Neuronal stem cell (in vitro differentiated cells): ENCODE data around the gene GZMM.
A peak's percentile ranks its signal among the peaks of the same experiment; 100 is the strongest.
"Not testable (repeated sequence)": the region's sequence is repeated elsewhere in the genome, so short reads cannot be mapped to it uniquely, and the experiment has no call there.

Experiments
- DNase-seq: peaks from one replicate; pipeline ENCODE4 v3.0.0-alpha.2; 2013; ENCODE audit warnings: low spot score
- H2AFZ ChIP-seq: one replicate; pipeline ENCODE4 v1.6.1; 2013; ENCODE audit warnings: mild to moderate bottlenecking, low read length, inconsistent platforms
- H2AK5ac ChIP-seq: 2 replicates; pipeline ENCODE4 v1.6.1; 2013; ENCODE audit warnings: low read depth, mild to moderate bottlenecking, inconsistent platforms, low read length, moderate library complexity, mixed read lengths
- H2BK120ac ChIP-seq: 2 replicates; pipeline ENCODE4 v1.6.1; 2013; ENCODE audit warnings: low read depth, mild to moderate bottlenecking, inconsistent platforms, low read length, moderate library complexity, mixed read lengths
- H2BK12ac ChIP-seq: one replicate; pipeline ENCODE4 v1.6.1; 2013; ENCODE audit warnings: low read length, inconsistent platforms
- H2BK15ac ChIP-seq: 2 replicates; pipeline ENCODE4 v1.6.1; 2013; ENCODE audit warnings: mild to moderate bottlenecking, low read length, inconsistent platforms, mixed read lengths
- H2BK5ac ChIP-seq: one replicate; pipeline ENCODE4 v1.6.1; 2013; ENCODE audit warnings: inconsistent platforms, mild to moderate bottlenecking, low read length, moderate library complexity
- H3K14ac ChIP-seq: one replicate; pipeline ENCODE4 v1.6.1; 2013; ENCODE audit warnings: low read length, inconsistent platforms
- H3K18ac ChIP-seq: 2 replicates; pipeline ENCODE4 v1.6.1; 2013; ENCODE audit warnings: low read length, inconsistent platforms
- H3K23ac ChIP-seq: 2 replicates; pipeline ENCODE4 v1.6.1; 2013; ENCODE audit warnings: low read depth, mild to moderate bottlenecking, mixed read lengths, low read length, inconsistent platforms; ENCODE audit not compliant: poor library complexity
- H3K27ac ChIP-seq: replicated peaks from 3 replicates; pipeline ENCODE4 v1.5.1; 2013; ENCODE audit warnings: low read length, inconsistent platforms
- H3K27me3 ChIP-seq, 3 experiments: 2 replicates each; pipeline ENCODE4 v1.6.1; 2013; ENCODE audit warnings: low read length in 3 of 3, mild to moderate bottlenecking in 2 of 3, inconsistent platforms in 1 of 3, low read depth in 1 of 3, mixed read lengths in 1 of 3, moderate library complexity in 1 of 3; ENCODE audit not compliant: control insufficient read depth in 3 of 3, insufficient read depth in 3 of 3
- H3K36me3 ChIP-seq, 2 donors: replicated peaks in 1 of 2; 2 replicates each; pipeline ENCODE4 v1.6.1; 2013; ENCODE audit warnings: low read length in 2 of 2; ENCODE audit not compliant: control insufficient read depth in 2 of 2, insufficient read depth in 2 of 2
- H3K4ac ChIP-seq: 2 replicates; pipeline ENCODE4 v1.6.1; 2013; ENCODE audit warnings: inconsistent platforms, mild to moderate bottlenecking, low read length, moderate library complexity
- H3K4me1 ChIP-seq, 2 donors: 1 replicate in 1 of 2; 2 replicates in 1 of 2; pipeline ENCODE4 v1.6.1; 2013; ENCODE audit warnings: low read length in 2 of 2, low read depth in 1 of 2; ENCODE audit not compliant: control insufficient read depth in 2 of 2, insufficient read depth in 1 of 2
- H3K4me2 ChIP-seq: one replicate; pipeline ENCODE4 v1.6.1; 2013; ENCODE audit warnings: mild to moderate bottlenecking, low read length, inconsistent platforms; ENCODE audit not compliant: insufficient read depth, poor library complexity, severe bottlenecking
- H3K4me3 ChIP-seq, 2 donors: 2 replicates each; pipeline ENCODE4 v1.5.1; 2013; ENCODE audit warnings: low read length in 2 of 2, mild to moderate bottlenecking in 2 of 2, inconsistent platforms in 1 of 2, moderate library complexity in 1 of 2
- H3K79me1 ChIP-seq: one replicate; pipeline ENCODE4 v1.6.1; 2013; ENCODE audit warnings: low read depth, mild to moderate bottlenecking, inconsistent platforms, low read length, moderate library complexity
- H3K9ac ChIP-seq: one replicate; pipeline ENCODE4 v1.6.1; 2013; ENCODE audit warnings: mild to moderate bottlenecking, low read depth, low read length, inconsistent platforms; ENCODE audit not compliant: poor library complexity
- H3K9me3 ChIP-seq, 2 donors: replicated peaks in 1 of 2; 2 replicates each; pipeline versions ENCODE3 to v1.6.1; 2013; ENCODE audit warnings: low read length in 2 of 2, mild to moderate bottlenecking in 2 of 2, inconsistent platforms in 1 of 2, low read depth in 1 of 2, mixed read lengths in 1 of 2, moderate library complexity in 1 of 2; ENCODE audit not compliant: control insufficient read depth in 2 of 2, insufficient read depth in 1 of 2
- H4K8ac ChIP-seq: one replicate; pipeline ENCODE4 v1.6.1; 2013; ENCODE audit warnings: low read depth, mild to moderate bottlenecking, inconsistent platforms, low read length, moderate library complexity
- H4K91ac ChIP-seq: one replicate; pipeline ENCODE4 v1.6.1; 2013; ENCODE audit warnings: low read length, low read depth, mild to moderate bottlenecking, inconsistent platforms; ENCODE audit not compliant: poor library complexity
- WGBS, 2 donors: extraction: QIAGEN DNeasy Blood & Tissue Kit; methylation state at CpG; one replicate each; pipeline ENCODE4 v1.1.7; 2013; ENCODE audit warnings: missing lambda C conversion rate in 2 of 2, mixed read lengths in 1 of 2; ENCODE audit not compliant: insufficient read length in 2 of 2, insufficient replicate concordance in 1 of 2; ENCODE audit errors: extremely low coverage in 2 of 2; 5-methylcytosine and 5-hydroxymethylcytosine counted together

Gene GZMM

DNA sequence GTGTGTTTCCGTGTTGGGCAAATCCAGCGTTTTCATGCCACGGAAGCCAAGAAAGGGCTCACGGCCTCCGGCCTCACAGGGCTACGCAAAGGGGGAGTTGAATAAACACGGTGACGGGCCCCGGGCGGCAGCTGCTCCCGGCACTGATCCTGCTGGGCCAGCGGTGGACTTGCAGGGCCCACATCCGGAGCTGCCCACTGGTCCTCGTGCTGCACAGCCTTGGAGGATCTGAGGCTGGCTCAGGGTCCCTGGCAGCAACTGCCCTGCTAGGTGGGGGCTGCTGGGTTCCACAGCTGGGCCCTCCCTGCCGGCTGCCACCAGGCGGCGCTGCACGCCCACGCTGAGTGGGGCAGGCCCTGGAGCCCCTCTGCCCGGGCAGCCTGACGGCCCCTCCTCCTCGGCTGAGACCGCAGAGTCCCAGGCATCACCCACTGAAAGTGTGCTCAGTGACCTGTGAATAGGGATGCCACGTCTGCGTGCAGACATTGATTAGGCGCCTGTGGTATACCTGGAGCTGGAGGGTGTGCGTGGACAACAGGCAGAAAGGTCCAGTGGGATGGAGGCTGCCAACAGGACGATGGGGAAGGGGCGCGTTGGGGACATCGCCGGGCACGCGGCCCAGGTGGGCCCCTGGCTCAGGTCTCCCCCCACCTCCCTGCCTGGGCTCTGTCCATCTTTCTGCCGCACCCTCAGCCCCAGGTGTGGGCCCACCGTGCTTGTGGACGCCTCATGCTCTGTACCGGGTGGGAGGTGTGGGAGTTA, 40.6 kb downstream of the GZMM start:
- no peak overlapping the region for H3K14ac ChIP-seq
- H3K36me3 ChIP-seq, result peaks cover 30 to 37% of the 10 kb centered on the region in 2 donors
- H2BK120ac ChIP-seq, result no peak overlapping the region
- H2BK5ac ChIP-seq, result peak overlapping the region; percentile 24
- H3K9ac ChIP-seq, result peak overlapping the region; percentile 50
- no peak overlapping the region for H2BK15ac ChIP-seq
- H2BK12ac ChIP-seq, result peak overlapping the region; percentile 73
- H4K91ac ChIP-seq, result no peak overlapping the region
- DNase-seq, result peak; percentile 56
- H2AFZ ChIP-seq, result no peak overlapping the region
- H3K4me2 ChIP-seq, result peak overlapping the region; percentile 11
- H3K23ac ChIP-seq, result peak overlapping the region; percentile 78
- no peaks in the 10 kb centered on the region for H3K9me3 ChIP-seq
- H3K4ac ChIP-seq, result no peak overlapping the region
- peak overlapping the region; percentile 56 for H2AK5ac ChIP-seq
- peak overlapping the region; percentile 88 for H3K18ac ChIP-seq
- no CpG with 5 or more reads among the region's 38 CpGs for WGBS, 2 donors
- peaks cover 11 to 15% (median 15%) of the 10 kb centered on the region in 3 experiments for H3K27me3 ChIP-seq
- H4K8ac ChIP-seq, result peak overlapping the region; percentile 43
- H3K4me3 ChIP-seq, result no peak overlapping the region
- peaks cover 5 to 6% of the 10 kb centered on the region in 2 donors for H3K4me1 ChIP-seq
- peaks cover 18% of the 10 kb centered on the region for H3K79me1 ChIP-seq
- peak overlapping the region; percentile 66 for H3K27ac ChIP-seq

DNA sequence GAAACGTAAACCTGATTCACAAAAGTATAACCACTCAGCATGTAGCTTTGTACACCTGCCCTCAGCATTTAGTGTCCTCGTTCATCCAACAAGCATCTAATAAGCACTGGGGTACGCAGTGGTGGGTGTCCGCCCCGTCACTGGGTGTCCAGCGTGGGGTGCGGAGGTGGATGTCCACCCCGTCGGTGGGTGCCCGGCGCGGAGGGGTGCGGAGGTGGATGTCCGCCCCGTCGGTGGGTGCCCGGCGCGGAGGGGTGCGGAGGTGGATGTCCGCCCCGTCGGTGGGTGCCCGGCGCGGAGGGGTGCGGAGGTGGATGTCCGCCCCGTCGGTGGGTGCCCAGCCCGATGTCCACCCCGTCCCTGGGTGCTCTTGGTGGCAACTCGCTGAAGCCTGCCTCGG, 41.3 kb downstream of the GZMM start:
- peaks cover 23 to 30% of the 10 kb centered on the region in 2 donors for H3K36me3 ChIP-seq
- H3K9me3 ChIP-seq, H2AK5ac ChIP-seq, H3K4me1 ChIP-seq, H2AFZ ChIP-seq, H3K4ac ChIP-seq, H2BK5ac ChIP-seq, H2BK15ac ChIP-seq, H3K4me3 ChIP-seq, H3K4me2 ChIP-seq, H2BK12ac ChIP-seq, H3K14ac ChIP-seq, H3K9ac ChIP-seq, H2BK120ac ChIP-seq, DNase-seq, H3K27ac ChIP-seq, H4K91ac ChIP-seq, H4K8ac ChIP-seq: not testable (repeated sequence)
- peak overlapping the region; percentile 78 for H3K23ac ChIP-seq
- peaks cover 14 to 19% (median 16%) of the 10 kb centered on the region in 3 experiments for H3K27me3 ChIP-seq
- H3K18ac ChIP-seq, result peak overlapping the region; percentile 8
- peaks cover 13% of the 10 kb centered on the region for H3K79me1 ChIP-seq
- WGBS, 2 donors, result no CpG with 5 or more reads among the region's 34 CpGs

DNA sequence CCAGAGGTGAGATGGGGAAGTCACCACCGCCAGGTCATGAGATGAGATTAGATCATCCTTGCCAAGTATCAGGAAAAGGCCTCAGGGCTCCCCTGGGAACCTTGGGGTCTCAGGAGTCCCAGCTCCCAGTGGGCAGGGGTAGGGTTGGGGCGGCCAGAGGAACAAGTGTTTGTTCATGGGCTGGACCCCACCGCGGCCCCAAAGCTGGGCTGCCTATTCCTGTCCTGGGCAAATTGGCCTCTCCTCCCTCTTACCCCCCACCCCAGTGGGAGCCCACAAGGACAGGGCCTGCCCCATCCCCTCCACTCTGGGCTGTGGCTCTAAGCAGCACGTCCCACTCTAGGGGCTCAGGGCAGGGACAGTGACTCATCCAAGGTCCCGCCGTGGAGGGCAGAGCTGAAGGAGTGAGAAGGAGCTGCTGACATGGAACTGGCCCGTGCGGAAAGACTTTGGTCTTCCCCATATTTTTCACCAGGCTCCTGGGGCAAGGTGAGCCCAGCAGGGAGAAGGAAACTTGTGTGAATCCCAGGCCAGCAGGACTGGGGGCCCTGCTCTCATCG, 41.8 kb downstream of the GZMM start:
- Histone ChIP-seq H3K18ac (no peak overlapping the region), H4K8ac (no peak overlapping the region), H3K9ac (no peak overlapping the region), H2BK120ac (no peak overlapping the region), H3K4me2 (no peak overlapping the region), H3K23ac (peak overlapping the region; percentile 78), H3K36me3 (peaks cover 18 to 25% of the 10 kb centered on the region in 2 donors), H2BK12ac (no peak overlapping the region), H3K14ac (no peak overlapping the region), H3K9me3 (no peaks in the 10 kb centered on the region), H2BK15ac (no peak overlapping the region), H3K27ac (no peak overlapping the region), H2AFZ (no peak overlapping the region), H4K91ac (no peak overlapping the region), H3K79me1 (peaks cover 9% of the 10 kb centered on the region), H3K4me1 (peaks cover 5 to 6% of the 10 kb centered on the region in 2 donors), H3K27me3 (peaks cover 18 to 24% (median 19%) of the 10 kb centered on the region in 3 experiments), H2BK5ac (no peak overlapping the region), H2AK5ac (no peak overlapping the region), H3K4ac (no peak overlapping the region), H3K4me3 (no peak overlapping the region)
- no CpG with 5 or more reads among the region's 10 CpGs for WGBS, 2 donors
- DNase-seq, result no peak

DNA sequence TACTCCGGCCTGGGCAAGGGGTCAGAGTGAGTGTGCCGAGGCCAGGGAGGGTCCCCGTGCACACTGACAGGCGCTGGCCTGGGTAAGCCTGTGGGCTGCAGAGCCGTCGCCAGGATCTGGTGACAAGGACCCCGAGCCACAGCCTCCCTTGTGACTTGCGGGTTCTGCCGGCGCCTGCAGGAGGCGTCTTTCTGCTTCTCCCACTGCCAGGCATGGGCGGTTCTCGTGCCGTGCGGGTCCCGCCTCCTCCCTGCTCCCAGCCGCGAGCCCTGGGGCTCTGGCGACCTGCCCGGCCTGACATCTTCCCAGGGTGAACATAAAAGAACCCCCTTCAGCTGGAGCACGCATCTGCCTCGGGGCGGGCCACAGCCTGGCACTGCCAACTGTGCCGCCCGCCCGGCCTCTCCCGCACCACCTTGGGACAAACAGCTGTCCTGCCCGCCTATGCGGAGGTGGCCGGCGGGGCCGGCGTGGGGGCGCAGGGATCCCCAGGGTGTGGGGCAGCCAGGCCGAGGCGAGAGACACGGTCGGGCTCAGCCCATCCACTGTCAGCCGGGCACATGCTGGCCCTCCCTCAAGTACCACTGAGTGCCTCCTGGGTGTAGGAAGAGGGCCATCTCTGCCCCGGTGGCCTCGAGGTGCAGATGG, 44.4 kb downstream of the GZMM start:
- Histone ChIP-seq H2BK120ac (no peak overlapping the region), H3K4ac (peak overlapping the region; percentile 53), H3K4me1 (peaks cover 5 to 7% of the 10 kb centered on the region in 2 donors), H3K9me3 (peaks cover 0 to 1% of the 10 kb centered on the region in 2 donors), H2BK15ac (no peak overlapping the region), H3K18ac (peak overlapping the region; percentile 78), H2BK12ac (peak overlapping the region; percentile 58), H3K36me3 (peaks cover 3 to 7% of the 10 kb centered on the region in 2 donors), H3K4me3 (no peak overlapping the region), H4K8ac (no peak overlapping the region), H2AFZ (peak overlapping the region; percentile 59), H3K79me1 (peaks cover 6% of the 10 kb centered on the region), H3K27ac (no peak overlapping the region), H4K91ac (no peak overlapping the region), H3K23ac (peak overlapping the region; percentile 93), H3K4me2 (peak overlapping the region; percentile 14), H3K9ac (peak overlapping the region; percentile 81), H3K14ac (peak overlapping the region; percentile 31), H2AK5ac (peak overlapping the region; percentile 81), H2BK5ac (peak overlapping the region; percentile 13), H3K27me3 (peaks cover 26 to 45% (median 45%) of the 10 kb centered on the region in 3 experiments)
- DNase-seq, result peak; percentile 49
- whole genome bisulfite sequencing, 2 donors, result no CpG with 5 or more reads among the region's 41 CpGs
